ENCODE data around the gene DR1. TPM values are rescaled to one million over a fixed set of nuclear protein-coding genes. Genes with fewer than 3 reads are reported as not detected.

The DR1 gene
- total RNA-seq: 62.7 to 66.9 TPM (median 65.3 TPM) in 3 replicates
- long read RNA-seq, full-length matches to known transcripts: 93 of 96 reads
- long read RNA-seq, partial matches to known transcripts: 1 of 96 reads
- long read RNA-seq, other reads (novel, unspliced or antisense): 2 of 96 reads

- TF ChIP-seq CTCF (IDR thresholded peaks at IDR 0.05): no peak
- Mint-ChIP-seq H3K4me3 (ENCODE audit: unreplicated experiment) (peak within 1 kb of the TSS; percentile 99), H3K27me3 (ENCODE audit: low read depth) (no peaks in the 10 kb centered on the region), H3K4me1 (ENCODE audit: low read depth) (peaks cover 32% of the 10 kb centered on the region), H3K36me3 (ENCODE audit: low read depth) (peaks cover 2% of the 10 kb centered on the region), H3K27ac (ENCODE audit: unreplicated experiment) (peak within 1 kb of the TSS; percentile 100), H3K9me3 (ENCODE audit: low read depth) (no peaks in the 10 kb centered on the region)
- peak; percentile 97 for DNase-seq (ENCODE audit: low spot score)
These were observed at the start of gene DR1 for GRCh38 chr1:93345633-93346420. DR1 (plus strand) TSS chr1:93345907; CDS start chr1:93346646, 739 bp downstream.

- peaks cover 9% of the 10 kb centered on the region for H3K9me3 Mint-ChIP-seq (ENCODE audit: low read depth)
- no peaks in the 10 kb centered on the region for H3K27me3 Mint-ChIP-seq (ENCODE audit: low read depth)
- no peaks in the 10 kb centered on the region for H3K4me1 Mint-ChIP-seq (ENCODE audit: low read depth)
- DNase-seq (ENCODE audit: low spot score): no peak
- H3K36me3 Mint-ChIP-seq (ENCODE audit: low read depth): peaks cover 8% of the 10 kb centered on the region
- no peak overlapping the region for H3K27ac Mint-ChIP-seq (ENCODE audit: unreplicated experiment)
- no peak for TF ChIP-seq CTCF (IDR thresholded peaks at IDR 0.05)
- no peak overlapping the region for H3K4me3 Mint-ChIP-seq (ENCODE audit: unreplicated experiment)
These were observed 49.1 kb upstream of the DR1 start for GRCh38 chr1:93296555-93297154.

GRCh38 chr1:93301131-93301530, 44.6 kb upstream of the DR1 start:
- no peaks in the 10 kb centered on the region for H3K4me1 Mint-ChIP-seq (ENCODE audit: low read depth)
- H3K27me3 Mint-ChIP-seq (ENCODE audit: low read depth): no peaks in the 10 kb centered on the region
- no peak for TF ChIP-seq CTCF (IDR thresholded peaks at IDR 0.05)
- no peak overlapping the region for H3K4me3 Mint-ChIP-seq (ENCODE audit: unreplicated experiment)
- no peak for DNase-seq (ENCODE audit: low spot score)
- no peaks in the 10 kb centered on the region for H3K36me3 Mint-ChIP-seq (ENCODE audit: low read depth)
- no peaks in the 10 kb centered on the region for H3K9me3 Mint-ChIP-seq (ENCODE audit: low read depth)
- no peak overlapping the region for H3K27ac Mint-ChIP-seq (ENCODE audit: unreplicated experiment)

GRCh38 chr1:93302078-93302477, 43.6 kb upstream of the DR1 start:
- Mint-ChIP-seq H3K36me3 (ENCODE audit: low read depth) (no peaks in the 10 kb centered on the region), H3K27me3 (ENCODE audit: low read depth) (no peaks in the 10 kb centered on the region), H3K4me1 (ENCODE audit: low read depth) (no peaks in the 10 kb centered on the region), H3K9me3 (ENCODE audit: low read depth) (no peaks in the 10 kb centered on the region), H3K4me3 (ENCODE audit: unreplicated experiment) (no peak overlapping the region), H3K27ac (ENCODE audit: unreplicated experiment) (no peak overlapping the region)
- no peak for DNase-seq (ENCODE audit: low spot score)
- no peak for TF ChIP-seq CTCF (IDR thresholded peaks at IDR 0.05)

- H3K27ac Mint-ChIP-seq (ENCODE audit: unreplicated experiment): no peak overlapping the region
- H3K4me1 Mint-ChIP-seq (ENCODE audit: low read depth): no peaks in the 10 kb centered on the region
- H3K4me3 Mint-ChIP-seq (ENCODE audit: unreplicated experiment): no peak overlapping the region
- H3K36me3 Mint-ChIP-seq (ENCODE audit: low read depth): no peaks in the 10 kb centered on the region
- DNase-seq (ENCODE audit: low spot score): no peak
- peak; percentile 95 for TF ChIP-seq CTCF (IDR thresholded peaks at IDR 0.05)
- no peaks in the 10 kb centered on the region for H3K27me3 Mint-ChIP-seq (ENCODE audit: low read depth)
- H3K9me3 Mint-ChIP-seq (ENCODE audit: low read depth): no peaks in the 10 kb centered on the region
These were observed 41.0 kb upstream of the DR1 start for GRCh38 chr1:93304716-93305138.

All from chondrocyte (in vitro differentiated cells).